ENCODE data around the gene CCDC33.

Gene CCDC33

DNA sequence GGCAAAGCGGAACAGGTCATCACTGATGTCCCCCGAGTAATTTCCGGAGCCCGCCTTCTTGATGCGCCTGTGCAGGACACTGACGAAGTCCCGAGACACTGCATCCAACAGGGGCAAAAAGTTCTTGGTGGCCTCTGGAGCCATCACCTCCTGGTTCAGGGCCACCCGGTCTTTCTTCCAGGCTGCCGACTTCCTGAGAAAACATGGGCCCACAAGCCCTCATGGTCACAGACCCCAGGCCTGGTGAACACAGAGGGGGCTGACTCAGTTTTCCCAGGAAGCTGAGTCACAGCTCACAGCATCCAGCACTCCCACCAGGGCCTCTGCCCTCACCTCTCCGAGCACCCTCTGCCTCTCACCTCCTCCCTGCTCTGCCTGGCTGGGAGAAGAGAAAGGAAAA is 108.9 kb downstream of the CCDC33 start:
- whole genome bisulfite sequencing, result 76% methylated on average over 10 of the region's 10 CpGs
- no peak overlapping the region for H3K4ac ChIP-seq (ENCODE audit: low read depth in 1 of 2, low read length in 2 of 2)
- no peaks in the 10 kb centered on the region for H3K9me3 ChIP-seq (ENCODE audit: control insufficient read depth, low read length)
- H3K4me3 ChIP-seq (ENCODE audit: insufficient read depth in 1 of 2, low read depth in 1 of 2, low read length in 2 of 2), result no peak overlapping the region
- no peak overlapping the region for H3K23ac ChIP-seq (ENCODE audit: low read length in 2 of 2)
- H2AK5ac ChIP-seq (ENCODE audit: low read length, severe bottlenecking), result no peak overlapping the region
- H4K91ac ChIP-seq (ENCODE audit: low read length), result no peak overlapping the region
- no peaks in the 10 kb centered on the region for H3K79me1 ChIP-seq (replicated peaks; ENCODE audit: low read length, poor library complexity, severe bottlenecking)
- peak overlapping the region in 1 of 2 experiments; percentile 9 for H2BK12ac ChIP-seq (ENCODE audit: low read length in 2 of 2)
- no peaks in the 10 kb centered on the region for H3K27me3 ChIP-seq (ENCODE audit: control insufficient read depth in 1 of 2, insufficient read depth in 1 of 2, low read length in 2 of 2)
- H3K27ac ChIP-seq (ENCODE audit: low read length, poor library complexity, severe bottlenecking), result no peak overlapping the region
- H2AFZ ChIP-seq (ENCODE audit: low read depth, low read length), result no peak overlapping the region
- H2BK15ac ChIP-seq (ENCODE audit: low read depth, poor library complexity, severe bottlenecking), result no peak overlapping the region
- no peak overlapping the region for H3K14ac ChIP-seq (ENCODE audit: low read length in 2 of 2)
- H2BK120ac ChIP-seq (ENCODE audit: low read depth, low read length), result peak overlapping the region; percentile 27
- DNase-seq, result peak; percentile 47
- no peak overlapping the region for H3K18ac ChIP-seq (ENCODE audit: low read depth in 1 of 2, low read length in 2 of 2)
- peaks cover 8% of the 10 kb centered on the region for H3K4me1 ChIP-seq (ENCODE audit: control insufficient read depth, insufficient read depth, low read depth, low read length)
- H3K36me3 ChIP-seq (ENCODE audit: control insufficient read depth in 1 of 2, insufficient read depth in 2 of 2, low read depth in 1 of 2, low read length in 2 of 2), result no peaks in the 10 kb centered on the region
- no peak overlapping the region for H4K8ac ChIP-seq (ENCODE audit: low read length)
- H3K4me2 ChIP-seq (ENCODE audit: low read length, poor library complexity, severe bottlenecking), result no peak overlapping the region
- H3K9ac ChIP-seq (ENCODE audit: low read length), result no peak overlapping the region
- no peak overlapping the region for H2BK5ac ChIP-seq (ENCODE audit: low read depth, low read length, poor library complexity, severe bottlenecking)

GRCh38 chr15:74347757-74348250 is 111.7 kb downstream of the CCDC33 start:
- no peak overlapping the region for H3K4ac ChIP-seq (ENCODE audit: low read depth in 1 of 2, low read length in 2 of 2)
- H3K18ac ChIP-seq (ENCODE audit: low read depth in 1 of 2, low read length in 2 of 2), result no peak overlapping the region
- H3K23ac ChIP-seq (ENCODE audit: low read length in 2 of 2), result no peak overlapping the region
- H4K8ac ChIP-seq (ENCODE audit: low read length), result no peak overlapping the region
- H3K4me2 ChIP-seq (ENCODE audit: low read length, poor library complexity, severe bottlenecking), result no peak overlapping the region
- no peak overlapping the region for H3K14ac ChIP-seq (ENCODE audit: low read length in 2 of 2)
- 88% methylated on average over 10 of the region's 13 CpGs for WGBS
- H3K9me3 ChIP-seq (ENCODE audit: control insufficient read depth, low read length), result no peaks in the 10 kb centered on the region
- H2BK12ac ChIP-seq (ENCODE audit: low read length in 2 of 2), result no peak overlapping the region
- no peak overlapping the region for H2BK120ac ChIP-seq (ENCODE audit: low read depth, low read length)
- no peaks in the 10 kb centered on the region for H3K36me3 ChIP-seq (ENCODE audit: control insufficient read depth in 1 of 2, insufficient read depth in 2 of 2, low read depth in 1 of 2, low read length in 2 of 2)
- H3K79me1 ChIP-seq (replicated peaks; ENCODE audit: low read length, poor library complexity, severe bottlenecking), result no peaks in the 10 kb centered on the region
- H3K9ac ChIP-seq (ENCODE audit: low read length), result no peak overlapping the region
- peaks cover 0 to 4% of the 10 kb centered on the region in 2 experiments for H3K27me3 ChIP-seq (ENCODE audit: control insufficient read depth in 1 of 2, insufficient read depth in 1 of 2, low read length in 2 of 2)
- no peak overlapping the region for H2BK5ac ChIP-seq (ENCODE audit: low read depth, low read length, poor library complexity, severe bottlenecking)
- no peak overlapping the region for H3K4me3 ChIP-seq (ENCODE audit: insufficient read depth in 1 of 2, low read depth in 1 of 2, low read length in 2 of 2)
- no peak for DNase-seq
- peaks cover 8% of the 10 kb centered on the region for H3K4me1 ChIP-seq (ENCODE audit: control insufficient read depth, insufficient read depth, low read depth, low read length)
- H4K91ac ChIP-seq (ENCODE audit: low read length), result no peak overlapping the region
- no peak overlapping the region for H2AK5ac ChIP-seq (ENCODE audit: low read length, severe bottlenecking)
- no peak overlapping the region for H2AFZ ChIP-seq (ENCODE audit: low read depth, low read length)
- no peak overlapping the region for H3K27ac ChIP-seq (ENCODE audit: low read length, poor library complexity, severe bottlenecking)
- no peak overlapping the region for H2BK15ac ChIP-seq (ENCODE audit: low read depth, poor library complexity, severe bottlenecking)

- Histone ChIP-seq H2BK15ac (ENCODE audit: low read depth, poor library complexity, severe bottlenecking) (no peak overlapping the region), H2BK12ac (ENCODE audit: low read length in 2 of 2) (no peak overlapping the region), H2AFZ (ENCODE audit: low read depth, low read length) (no peak overlapping the region), H2AK5ac (ENCODE audit: low read length, severe bottlenecking) (no peak overlapping the region), H3K18ac (ENCODE audit: low read depth in 1 of 2, low read length in 2 of 2) (no peak overlapping the region), H3K4me2 (ENCODE audit: low read length, poor library complexity, severe bottlenecking) (no peak overlapping the region), H3K79me1 (replicated peaks; ENCODE audit: low read length, poor library complexity, severe bottlenecking) (no peaks in the 10 kb centered on the region), H3K14ac (ENCODE audit: low read length in 2 of 2) (no peak overlapping the region), H3K27ac (ENCODE audit: low read length, poor library complexity, severe bottlenecking) (no peak overlapping the region), H2BK5ac (ENCODE audit: low read depth, low read length, poor library complexity, severe bottlenecking) (no peak overlapping the region), H3K27me3 (ENCODE audit: control insufficient read depth in 1 of 2, insufficient read depth in 1 of 2, low read length in 2 of 2) (peaks cover 0 to 4% of the 10 kb centered on the region in 2 experiments), H2BK120ac (ENCODE audit: low read depth, low read length) (no peak overlapping the region), H3K36me3 (ENCODE audit: control insufficient read depth in 1 of 2, insufficient read depth in 2 of 2, low read depth in 1 of 2, low read length in 2 of 2) (no peaks in the 10 kb centered on the region), H3K4ac (ENCODE audit: low read depth in 1 of 2, low read length in 2 of 2) (no peak overlapping the region), H3K4me3 (ENCODE audit: insufficient read depth in 1 of 2, low read depth in 1 of 2, low read length in 2 of 2) (no peak overlapping the region), H4K8ac (ENCODE audit: low read length) (no peak overlapping the region), H3K4me1 (ENCODE audit: control insufficient read depth, insufficient read depth, low read depth, low read length) (peaks cover 8% of the 10 kb centered on the region), H3K9me3 (ENCODE audit: control insufficient read depth, low read length) (no peaks in the 10 kb centered on the region), H3K23ac (ENCODE audit: low read length in 2 of 2) (no peak overlapping the region), H3K9ac (ENCODE audit: low read length) (no peak overlapping the region), H4K91ac (ENCODE audit: low read length) (no peak overlapping the region)
- WGBS, result 100% methylated on average over 1 of the region's 3 CpGs
- DNase-seq, result no peak
Observed at GRCh38 chr15:74349241-74349778, 113.2 kb downstream of the CCDC33 start.

DNA sequence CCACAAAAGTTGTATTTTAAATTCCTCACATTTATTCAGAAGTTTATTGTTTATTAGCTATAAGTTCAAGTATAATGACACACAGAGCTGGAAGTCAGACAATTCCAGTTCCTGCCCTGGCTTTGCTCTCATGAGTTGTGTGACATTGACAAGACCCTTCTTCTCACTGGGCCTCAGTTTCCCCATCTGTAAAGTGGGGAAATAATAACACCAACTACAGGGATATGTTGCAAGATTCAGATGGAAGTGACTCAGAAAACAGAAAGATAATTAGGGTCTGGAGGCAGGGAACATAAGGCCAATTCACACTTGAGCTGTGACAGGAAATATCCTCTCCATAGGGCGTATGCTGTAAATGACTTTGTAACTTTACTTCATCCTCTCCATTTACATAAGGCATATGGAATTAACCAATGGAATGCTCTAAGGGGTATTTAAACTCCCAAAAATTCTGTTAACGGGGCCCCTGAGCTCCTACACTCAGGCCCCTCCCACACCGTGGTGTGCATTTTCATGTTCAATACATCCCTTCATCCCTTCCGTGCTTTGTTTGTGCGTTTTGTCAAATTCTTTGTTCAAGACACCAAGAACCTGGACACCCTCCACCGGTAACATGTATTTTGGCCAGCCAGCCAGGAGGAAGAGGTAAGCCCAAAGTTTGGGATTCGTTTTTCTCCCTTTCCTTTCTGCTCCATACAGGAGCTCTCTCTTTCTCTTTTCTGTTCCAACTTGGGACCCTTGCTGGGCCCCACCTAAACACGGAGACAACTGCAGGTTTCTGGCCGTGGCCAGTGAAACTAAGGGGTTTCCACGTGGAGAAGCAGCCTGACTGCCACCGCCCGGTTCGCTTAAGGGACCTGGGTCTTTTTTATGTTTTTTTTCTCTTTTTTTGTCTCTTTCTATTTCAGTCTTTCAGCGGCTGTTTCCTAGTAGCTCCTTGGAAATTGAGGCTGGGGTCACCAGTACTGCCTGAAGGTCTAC is 114.5 kb downstream of the CCDC33 start:
- Histone ChIP-seq H2BK12ac (ENCODE audit: low read length in 2 of 2) (no peak overlapping the region), H3K4me2 (ENCODE audit: low read length, poor library complexity, severe bottlenecking) (no peak overlapping the region), H3K9ac (ENCODE audit: low read length) (no peak overlapping the region), H3K27ac (ENCODE audit: low read length, poor library complexity, severe bottlenecking) (no peak overlapping the region), H3K18ac (ENCODE audit: low read depth in 1 of 2, low read length in 2 of 2) (no peak overlapping the region), H3K79me1 (replicated peaks; ENCODE audit: low read length, poor library complexity, severe bottlenecking) (no peaks in the 10 kb centered on the region), H3K14ac (ENCODE audit: low read length in 2 of 2) (no peak overlapping the region), H2BK5ac (ENCODE audit: low read depth, low read length, poor library complexity, severe bottlenecking) (no peak overlapping the region), H4K8ac (ENCODE audit: low read length) (no peak overlapping the region), H3K23ac (ENCODE audit: low read length in 2 of 2) (no peak overlapping the region), H3K27me3 (ENCODE audit: control insufficient read depth in 1 of 2, insufficient read depth in 1 of 2, low read length in 2 of 2) (peaks cover 5 to 6% of the 10 kb centered on the region in 2 experiments), H3K4me3 (ENCODE audit: insufficient read depth in 1 of 2, low read depth in 1 of 2, low read length in 2 of 2) (no peak overlapping the region), H3K4ac (ENCODE audit: low read depth in 1 of 2, low read length in 2 of 2) (no peak overlapping the region), H2BK120ac (ENCODE audit: low read depth, low read length) (no peak overlapping the region), H3K4me1 (ENCODE audit: control insufficient read depth, insufficient read depth, low read depth, low read length) (no peaks in the 10 kb centered on the region), H3K9me3 (ENCODE audit: control insufficient read depth, low read length) (no peaks in the 10 kb centered on the region), H4K91ac (ENCODE audit: low read length) (no peak overlapping the region), H3K36me3 (ENCODE audit: control insufficient read depth in 1 of 2, insufficient read depth in 2 of 2, low read depth in 1 of 2, low read length in 2 of 2) (no peaks in the 10 kb centered on the region), H2AK5ac (ENCODE audit: low read length, severe bottlenecking) (no peak overlapping the region), H2AFZ (ENCODE audit: low read depth, low read length) (no peak overlapping the region), H2BK15ac (ENCODE audit: low read depth, poor library complexity, severe bottlenecking) (no peak overlapping the region)
- DNase-seq, result no peak
- WGBS, result 60% methylated on average over 14 of the region's 14 CpGs
